ENCODE results near the gene CLPTM1.

GRCh38 chr19:45037393-45038169 is 82.4 kb downstream of the CLPTM1 start:
- no peak for TF ChIP-seq POLR2A (IDR thresholded peaks at IDR 0.05)
- TF ChIP-seq CTCF (IDR thresholded peaks at IDR 0.05 in 4 of 5, conservative IDR thresholded peaks at IDR 0.05 in 1 of 5), result no peak

All from gastrocnemius medialis (tissue), 4 donors.